GM12875 (cell line): ENCODE results near the gene VEGFC.

Experiments
- H3K4me3 ChIP-seq: one replicate; pipeline ENCODE4 v1.5.1; 2011; ENCODE audit warnings: low read depth, low read length, control low read depth
- TF ChIP-seq, protein P1 (sequence below): IDR thresholded peaks from 2 replicates; pipeline ENCODE4 v1.5.1; 2011; ENCODE audit warnings: low read depth, mild to moderate bottlenecking, control low read depth, inconsistent platforms, low read length, moderate library complexity, borderline replicate concordance; ENCODE audit not compliant: insufficient read depth

Gene VEGFC

DNA sequence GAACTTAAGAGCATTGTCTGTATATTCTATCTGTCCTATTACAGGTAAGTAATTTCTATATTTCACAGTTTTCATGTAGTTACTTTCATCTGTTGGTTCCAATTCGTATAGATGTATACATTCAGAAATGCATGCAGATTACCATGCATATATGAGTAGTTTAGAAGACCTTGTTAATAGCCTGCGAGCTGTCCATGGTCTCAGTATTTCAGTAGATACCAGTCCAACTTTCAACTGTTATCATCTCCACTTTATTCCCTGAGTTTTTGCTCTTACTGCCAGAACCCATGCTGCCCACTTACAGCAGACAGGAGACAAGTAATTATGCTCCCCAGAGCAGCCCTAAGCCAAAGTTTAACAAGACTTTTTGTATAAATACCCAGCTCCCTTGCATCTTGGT lies 37.7 kb downstream of the VEGFC start:
- TF ChIP-seq, protein P1, sequence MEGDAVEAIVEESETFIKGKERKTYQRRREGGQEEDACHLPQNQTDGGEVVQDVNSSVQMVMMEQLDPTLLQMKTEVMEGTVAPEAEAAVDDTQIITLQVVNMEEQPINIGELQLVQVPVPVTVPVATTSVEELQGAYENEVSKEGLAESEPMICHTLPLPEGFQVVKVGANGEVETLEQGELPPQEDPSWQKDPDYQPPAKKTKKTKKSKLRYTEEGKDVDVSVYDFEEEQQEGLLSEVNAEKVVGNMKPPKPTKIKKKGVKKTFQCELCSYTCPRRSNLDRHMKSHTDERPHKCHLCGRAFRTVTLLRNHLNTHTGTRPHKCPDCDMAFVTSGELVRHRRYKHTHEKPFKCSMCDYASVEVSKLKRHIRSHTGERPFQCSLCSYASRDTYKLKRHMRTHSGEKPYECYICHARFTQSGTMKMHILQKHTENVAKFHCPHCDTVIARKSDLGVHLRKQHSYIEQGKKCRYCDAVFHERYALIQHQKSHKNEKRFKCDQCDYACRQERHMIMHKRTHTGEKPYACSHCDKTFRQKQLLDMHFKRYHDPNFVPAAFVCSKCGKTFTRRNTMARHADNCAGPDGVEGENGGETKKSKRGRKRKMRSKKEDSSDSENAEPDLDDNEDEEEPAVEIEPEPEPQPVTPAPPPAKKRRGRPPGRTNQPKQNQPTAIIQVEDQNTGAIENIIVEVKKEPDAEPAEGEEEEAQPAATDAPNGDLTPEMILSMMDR, result no peak
- H3K4me3 ChIP-seq, result no peak overlapping the region

DNA sequence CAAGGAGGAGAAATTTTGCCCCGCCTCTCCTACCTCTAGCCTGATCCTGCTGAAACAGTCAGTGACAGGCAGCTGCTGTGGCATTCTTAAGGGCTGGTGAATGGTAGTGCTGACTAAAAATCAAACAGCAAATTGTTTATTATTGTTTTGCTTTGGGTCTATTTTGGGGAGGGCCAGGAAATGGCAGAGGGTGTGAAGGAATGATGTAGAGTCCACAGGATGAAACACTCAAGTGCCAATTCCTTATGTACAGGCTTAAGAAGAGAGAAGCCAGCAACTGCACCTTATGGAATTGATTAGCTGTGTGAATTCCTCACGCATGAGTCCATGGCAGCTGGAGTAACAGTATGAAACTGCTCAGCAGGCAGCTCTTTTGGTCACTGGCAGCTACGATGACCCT lies 39.7 kb downstream of the VEGFC start:
- H3K4me3 ChIP-seq, result no peak overlapping the region
- TF ChIP-seq, protein P1, result no peak

DNA sequence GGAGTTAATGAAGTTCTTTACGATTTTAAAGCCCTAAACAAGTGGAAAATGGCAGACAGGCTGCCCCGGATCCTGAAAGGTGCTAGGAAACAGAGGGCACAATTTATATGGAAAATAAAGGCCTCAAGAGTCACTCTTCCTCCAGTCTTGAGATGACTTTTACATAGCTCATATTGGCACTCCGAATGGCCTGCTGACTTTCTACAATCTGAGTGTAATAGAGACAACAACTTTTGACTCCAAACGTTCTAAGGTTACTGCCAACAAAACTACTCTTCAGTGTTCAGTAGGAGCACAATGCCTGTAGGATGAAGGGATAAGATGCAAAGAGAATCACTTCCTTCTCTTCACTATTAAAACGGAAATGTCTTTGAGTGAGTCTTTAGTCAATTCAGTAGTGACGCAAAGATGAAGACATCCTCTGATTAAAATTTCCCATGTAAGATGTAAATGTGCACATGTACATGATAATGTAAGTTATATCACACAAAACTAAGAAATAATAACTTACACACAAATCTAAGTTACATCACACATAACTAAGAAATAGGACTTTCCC lies 40.5 kb downstream of the VEGFC start:
- H3K4me3 ChIP-seq, result no peak overlapping the region
- TF ChIP-seq, protein P1, result no peak

DNA sequence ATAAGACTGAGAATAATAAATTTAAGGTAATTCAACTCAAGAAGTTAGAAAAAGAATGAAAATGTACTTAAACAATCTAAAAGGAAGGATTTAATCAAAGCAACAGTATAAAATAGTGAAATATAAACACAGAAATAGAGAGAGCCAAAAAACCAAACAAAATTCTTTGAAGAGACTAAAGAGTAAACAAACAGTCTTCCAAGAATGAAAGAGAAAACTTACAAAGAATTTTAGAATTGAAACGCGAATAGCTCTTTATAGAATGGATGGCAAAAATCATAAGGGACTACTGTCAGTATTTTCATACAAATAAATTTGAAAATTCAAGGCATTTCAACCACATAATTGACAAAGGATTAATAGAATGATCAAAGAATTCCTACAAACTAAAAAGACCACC lies 41.7 kb downstream of the VEGFC start:
- H3K4me3 ChIP-seq, result no peak overlapping the region
- TF ChIP-seq, protein P1, result no peak

DNA sequence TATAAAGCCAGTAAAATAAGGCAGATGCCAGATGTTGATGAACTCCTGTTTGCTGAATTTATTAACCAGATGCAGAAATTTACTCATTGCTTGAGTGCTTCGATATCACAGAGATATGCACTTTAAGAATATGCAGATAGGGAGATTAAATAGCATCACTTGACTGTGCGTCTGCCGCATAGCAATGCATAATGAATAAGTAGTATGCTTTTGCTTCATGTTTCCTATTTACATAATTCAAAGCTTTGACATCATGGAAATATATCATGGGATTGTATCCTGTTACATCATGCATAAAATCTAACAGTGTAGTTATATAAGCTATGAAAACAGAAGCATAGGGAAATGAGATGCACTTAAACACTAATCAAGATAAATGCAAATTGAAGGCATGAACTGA lies 45.9 kb downstream of the VEGFC start:
- no peak overlapping the region for H3K4me3 ChIP-seq
- TF ChIP-seq, protein P1, result no peak

DNA sequence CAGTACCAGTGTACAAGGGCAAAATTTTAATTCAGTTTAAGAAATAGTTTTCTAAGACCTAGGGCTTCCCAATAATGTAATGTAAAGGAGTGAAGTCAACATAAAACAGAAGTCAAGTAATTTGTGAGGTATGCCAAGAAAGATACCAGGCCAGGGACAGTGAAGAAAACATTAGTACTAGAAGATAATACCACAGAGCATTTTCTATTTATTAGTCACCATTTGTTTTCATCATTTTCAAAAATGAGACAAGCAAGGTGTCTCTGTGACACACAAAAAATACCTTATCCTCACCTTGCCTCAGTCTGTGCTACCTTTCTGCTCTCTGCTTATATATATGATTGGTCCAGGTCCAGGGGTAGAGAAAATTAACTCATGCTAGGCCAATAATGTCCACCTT lies 46.8 kb downstream of the VEGFC start:
- TF ChIP-seq, protein P1, result no peak
- no peak overlapping the region for H3K4me3 ChIP-seq

DNA sequence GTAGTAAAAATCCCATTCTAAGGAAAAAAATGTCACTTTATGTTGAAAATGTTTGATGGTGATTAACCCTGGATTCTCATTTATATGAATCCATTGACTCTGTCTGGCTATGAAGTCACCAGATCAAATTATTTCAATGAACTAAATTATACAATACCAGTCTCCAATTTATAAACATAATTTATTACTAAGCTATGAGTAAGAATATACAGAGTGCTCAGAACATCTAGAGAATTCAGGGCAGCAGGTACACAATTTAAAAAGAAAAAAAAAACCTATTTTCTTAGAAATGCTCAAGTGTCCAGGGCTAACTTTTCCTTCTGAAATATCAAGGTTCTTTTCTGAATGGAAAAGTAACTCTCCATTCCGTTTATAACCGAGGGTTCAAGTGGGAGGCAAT lies 48.6 kb downstream of the VEGFC start:
- TF ChIP-seq, protein P1, result no peak
- H3K4me3 ChIP-seq, result no peak overlapping the region
